AG09309 (cell line): ENCODE data around the gene COL12A1.

Source experiments
- DNase-seq: peaks from one replicate; pipeline ENCODE4 v3.0.0-alpha.2; 2010; ENCODE audit warnings: low read depth
- H3K4me3 ChIP-seq: 2 replicates; pipeline ENCODE4 v1.5.1; 2011; ENCODE audit warnings: mild to moderate bottlenecking, low read depth, low read length, moderate library complexity; ENCODE audit not compliant: control insufficient read depth
- TF ChIP-seq, protein P1 (sequence below): IDR thresholded peaks from 2 replicates; pipeline ENCODE4 v1.5.1; 2011; ENCODE audit warnings: mild to moderate bottlenecking, low read depth, low read length, inconsistent platforms; ENCODE audit not compliant: insufficient read depth, control insufficient read depth; ENCODE audit errors: missing control alignments

The COL12A1 gene

DNA sequence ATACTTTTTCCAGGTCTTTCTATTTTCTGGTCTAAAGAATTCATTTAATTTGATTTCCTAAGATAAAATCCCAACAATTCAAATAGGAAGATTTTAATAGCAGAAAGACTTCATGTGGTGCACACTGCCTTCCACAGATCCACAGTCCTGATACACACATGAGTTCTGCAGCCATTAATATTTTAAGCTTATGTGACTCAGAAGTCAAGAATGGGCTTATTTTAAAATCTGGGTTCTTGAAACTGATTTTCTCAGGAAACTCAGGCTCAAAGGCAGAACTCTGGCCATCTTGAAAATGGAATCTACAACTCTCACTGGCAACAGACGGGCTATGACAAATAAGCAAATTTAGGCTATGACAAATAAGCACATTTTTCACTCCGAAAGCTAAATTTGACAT, 88.2 kb downstream of the COL12A1 start:
- DNase-seq = no peak
- TF ChIP-seq, protein P1, sequence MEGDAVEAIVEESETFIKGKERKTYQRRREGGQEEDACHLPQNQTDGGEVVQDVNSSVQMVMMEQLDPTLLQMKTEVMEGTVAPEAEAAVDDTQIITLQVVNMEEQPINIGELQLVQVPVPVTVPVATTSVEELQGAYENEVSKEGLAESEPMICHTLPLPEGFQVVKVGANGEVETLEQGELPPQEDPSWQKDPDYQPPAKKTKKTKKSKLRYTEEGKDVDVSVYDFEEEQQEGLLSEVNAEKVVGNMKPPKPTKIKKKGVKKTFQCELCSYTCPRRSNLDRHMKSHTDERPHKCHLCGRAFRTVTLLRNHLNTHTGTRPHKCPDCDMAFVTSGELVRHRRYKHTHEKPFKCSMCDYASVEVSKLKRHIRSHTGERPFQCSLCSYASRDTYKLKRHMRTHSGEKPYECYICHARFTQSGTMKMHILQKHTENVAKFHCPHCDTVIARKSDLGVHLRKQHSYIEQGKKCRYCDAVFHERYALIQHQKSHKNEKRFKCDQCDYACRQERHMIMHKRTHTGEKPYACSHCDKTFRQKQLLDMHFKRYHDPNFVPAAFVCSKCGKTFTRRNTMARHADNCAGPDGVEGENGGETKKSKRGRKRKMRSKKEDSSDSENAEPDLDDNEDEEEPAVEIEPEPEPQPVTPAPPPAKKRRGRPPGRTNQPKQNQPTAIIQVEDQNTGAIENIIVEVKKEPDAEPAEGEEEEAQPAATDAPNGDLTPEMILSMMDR = no peak
- no peak overlapping the region for H3K4me3 ChIP-seq

DNA sequence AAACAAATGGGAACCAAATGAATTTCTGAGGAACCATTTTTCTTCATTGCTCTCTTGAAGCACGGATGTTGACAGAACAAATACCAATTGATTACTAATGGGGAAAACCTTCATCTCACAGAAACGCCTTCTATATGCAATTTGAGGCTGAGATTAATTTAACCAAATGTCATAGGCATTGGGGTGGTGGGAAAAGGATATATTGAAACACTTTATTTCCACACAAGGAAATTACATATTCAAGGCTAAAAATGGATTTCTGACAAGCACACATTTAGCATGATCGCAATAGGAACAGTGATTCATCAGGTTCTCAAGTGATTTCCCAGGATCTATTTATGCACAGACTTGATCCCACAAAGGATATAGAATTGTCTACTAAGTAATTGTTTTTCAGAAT, 88.9 kb downstream of the COL12A1 start:
- TF ChIP-seq, protein P1 = no peak
- DNase-seq = no peak
- no peak overlapping the region for H3K4me3 ChIP-seq

DNA sequence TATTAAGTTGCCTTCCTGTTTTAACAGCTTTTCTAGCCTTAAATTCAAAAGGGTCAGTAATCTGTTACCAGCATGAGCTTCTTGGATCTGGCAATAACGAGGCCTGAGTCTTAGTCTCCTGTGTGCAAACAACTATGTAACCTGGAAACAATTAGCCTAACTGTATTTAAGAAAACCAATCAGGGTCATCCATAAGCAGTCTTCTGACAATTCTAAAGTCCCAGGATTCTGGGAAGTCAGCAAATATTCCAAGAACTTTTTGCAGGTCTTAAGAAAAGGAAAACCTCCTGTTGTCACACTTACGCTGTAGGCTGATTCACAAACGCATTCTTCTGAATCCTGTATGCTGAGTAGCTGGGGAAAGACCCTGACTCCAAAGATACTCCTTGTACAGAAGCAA, 90.4 kb downstream of the COL12A1 start:
- TF ChIP-seq, protein P1 = no peak
- no peak for DNase-seq
- H3K4me3 ChIP-seq = no peak overlapping the region

DNA sequence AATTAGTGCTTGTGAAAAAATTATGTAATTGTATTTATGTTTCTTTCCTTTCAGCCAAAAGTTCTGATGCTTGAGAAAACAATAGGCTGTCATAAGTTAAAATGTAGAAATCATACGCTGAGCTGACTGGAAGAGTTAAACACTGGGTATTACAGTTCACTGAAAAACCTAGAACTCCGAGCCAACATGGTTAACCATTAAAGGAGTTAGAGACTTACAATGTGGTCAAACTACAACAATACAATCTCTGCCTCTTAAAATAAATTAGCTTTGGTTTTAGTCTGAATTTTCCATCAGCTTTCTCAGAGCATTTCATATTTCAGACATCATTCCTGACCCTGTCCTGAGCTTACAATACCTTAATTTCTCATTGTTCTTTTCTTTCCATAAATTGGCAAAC, 91.0 kb downstream of the COL12A1 start:
- H3K4me3 ChIP-seq = no peak overlapping the region
- DNase-seq = no peak
- TF ChIP-seq, protein P1 = no peak

DNA sequence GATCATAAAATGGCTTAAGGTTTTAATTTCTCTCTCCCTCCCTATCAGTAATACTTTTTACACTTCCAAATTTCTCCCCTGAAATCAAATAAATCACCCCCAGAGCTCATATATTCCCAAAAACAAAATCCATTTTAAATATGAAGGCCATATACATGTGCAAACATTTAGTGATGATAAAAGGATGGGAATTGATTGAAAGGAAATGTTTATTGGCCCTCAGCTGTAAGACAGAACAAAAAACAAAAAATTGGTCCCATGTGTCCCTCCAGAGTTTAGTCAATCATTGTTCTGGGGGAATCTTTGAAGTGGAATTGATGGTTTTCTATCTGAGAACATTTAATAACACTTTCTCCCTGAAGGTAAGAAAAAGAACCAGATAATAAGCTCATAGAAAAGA, 91.7 kb downstream of the COL12A1 start:
- no peak for DNase-seq
- no peak overlapping the region for H3K4me3 ChIP-seq
- TF ChIP-seq, protein P1 = no peak

DNA sequence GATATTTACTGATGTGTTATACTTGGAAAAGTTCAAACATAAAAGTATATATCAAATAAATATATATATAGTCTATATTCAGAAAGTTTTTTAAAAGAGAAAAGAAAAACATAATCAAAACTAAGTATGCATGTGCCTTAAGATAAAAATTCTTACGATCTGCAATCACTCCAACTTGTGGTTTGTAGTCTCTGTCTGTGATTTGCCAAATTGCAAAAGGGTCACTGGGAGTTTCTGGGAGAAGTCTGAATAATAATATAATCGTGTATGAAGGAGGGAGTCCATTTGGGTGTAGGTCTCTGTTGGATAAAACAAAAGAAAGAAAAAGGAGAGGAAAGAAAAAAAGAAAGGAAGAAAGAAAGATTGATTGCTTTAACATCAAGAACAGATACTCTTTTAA, 92.4 kb downstream of the COL12A1 start:
- TF ChIP-seq, protein P1 = no peak
- H3K4me3 ChIP-seq = no peak overlapping the region
- no peak for DNase-seq

DNA sequence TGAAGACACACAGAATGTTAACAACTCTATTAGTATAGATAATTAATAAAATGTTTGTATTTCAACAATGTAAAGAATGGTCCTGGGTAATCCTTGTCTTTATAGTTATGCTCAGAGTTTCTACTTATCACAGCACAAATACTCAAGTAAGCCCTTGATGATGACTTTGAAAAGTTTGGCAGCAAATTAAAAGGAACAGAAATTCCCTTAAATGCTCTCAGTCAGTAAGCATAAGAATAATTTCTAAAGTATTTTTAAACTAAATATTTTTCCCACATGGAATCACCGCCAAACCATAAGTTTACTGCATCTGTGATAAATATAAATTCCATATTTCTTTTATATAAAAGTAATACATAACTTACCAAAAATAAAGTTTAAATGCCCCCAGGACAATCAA, 96.1 kb downstream of the COL12A1 start:
- H3K4me3 ChIP-seq = no peak overlapping the region
- DNase-seq = no peak
- TF ChIP-seq, protein P1 = no peak
